C4-2B (cell line): ENCODE measurements around the gene INMT.

Source experiments
- ZFX ChIP-seq: fragments of 450-650 bp; IDR thresholded peaks from 2 replicates; pipeline ENCODE4 v1.6.1; 2017
- TF ChIP-seq, protein P1 (sequence below): fragments of 450-650 bp; conservative IDR thresholded peaks from 2 replicates; pipeline ENCODE4 v1.5.1; 2017; ENCODE audit warnings: mild to moderate bottlenecking

DNA sequence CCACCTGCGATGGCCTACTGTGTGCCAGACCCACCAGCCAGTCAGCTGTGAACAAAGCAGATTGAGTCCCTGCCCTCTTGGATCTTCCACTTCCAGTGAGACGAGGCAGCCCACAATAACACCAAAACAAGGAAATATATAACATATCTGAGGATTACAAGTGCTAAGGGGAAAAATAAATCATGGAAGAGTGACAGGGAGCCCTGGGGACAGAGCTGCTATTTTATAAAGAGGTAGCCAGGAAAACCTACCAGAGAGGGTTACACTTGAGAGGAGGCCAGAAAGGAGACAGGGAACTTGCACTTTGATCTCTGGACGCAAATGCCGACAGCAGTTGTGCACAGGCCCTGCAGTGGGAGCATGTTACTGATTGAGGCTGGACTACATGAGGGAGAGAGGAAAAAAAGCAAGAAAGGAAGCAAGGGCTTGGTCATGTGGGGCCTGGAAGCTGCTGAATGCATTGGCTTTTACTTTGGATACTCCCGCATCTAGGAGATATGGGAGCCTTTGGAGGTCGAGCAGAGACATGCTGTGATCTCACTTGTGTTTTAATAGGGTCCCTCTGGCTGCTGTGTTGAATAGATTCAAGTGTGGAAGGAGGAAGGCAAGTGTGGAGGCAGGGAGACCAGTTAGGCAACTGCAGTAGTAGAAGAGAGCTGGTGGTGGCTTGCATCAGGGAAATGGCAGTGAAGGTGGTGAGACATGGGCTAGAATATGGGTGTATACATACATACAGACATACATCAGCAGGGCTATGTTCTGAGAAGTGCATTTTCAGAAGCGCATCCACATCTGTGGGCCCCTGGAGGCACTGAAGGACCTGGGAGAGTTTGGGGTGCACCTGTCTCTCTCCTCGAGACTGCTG is 45.5 kb downstream of the INMT start:
- TF ChIP-seq, protein P1, sequence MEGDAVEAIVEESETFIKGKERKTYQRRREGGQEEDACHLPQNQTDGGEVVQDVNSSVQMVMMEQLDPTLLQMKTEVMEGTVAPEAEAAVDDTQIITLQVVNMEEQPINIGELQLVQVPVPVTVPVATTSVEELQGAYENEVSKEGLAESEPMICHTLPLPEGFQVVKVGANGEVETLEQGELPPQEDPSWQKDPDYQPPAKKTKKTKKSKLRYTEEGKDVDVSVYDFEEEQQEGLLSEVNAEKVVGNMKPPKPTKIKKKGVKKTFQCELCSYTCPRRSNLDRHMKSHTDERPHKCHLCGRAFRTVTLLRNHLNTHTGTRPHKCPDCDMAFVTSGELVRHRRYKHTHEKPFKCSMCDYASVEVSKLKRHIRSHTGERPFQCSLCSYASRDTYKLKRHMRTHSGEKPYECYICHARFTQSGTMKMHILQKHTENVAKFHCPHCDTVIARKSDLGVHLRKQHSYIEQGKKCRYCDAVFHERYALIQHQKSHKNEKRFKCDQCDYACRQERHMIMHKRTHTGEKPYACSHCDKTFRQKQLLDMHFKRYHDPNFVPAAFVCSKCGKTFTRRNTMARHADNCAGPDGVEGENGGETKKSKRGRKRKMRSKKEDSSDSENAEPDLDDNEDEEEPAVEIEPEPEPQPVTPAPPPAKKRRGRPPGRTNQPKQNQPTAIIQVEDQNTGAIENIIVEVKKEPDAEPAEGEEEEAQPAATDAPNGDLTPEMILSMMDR: no peak
- no peak for TF ChIP-seq ZFX
